ENCODE results near the gene CYP2A13. TPM values are rescaled to one million over a fixed set of nuclear protein-coding genes. Genes with fewer than 3 reads are reported as not detected.
"Not testable (repeated sequence)": the region's sequence is repeated elsewhere in the genome, so short reads cannot be mapped to it uniquely, and the experiment has no call there.

Gene CYP2A13, protein sequence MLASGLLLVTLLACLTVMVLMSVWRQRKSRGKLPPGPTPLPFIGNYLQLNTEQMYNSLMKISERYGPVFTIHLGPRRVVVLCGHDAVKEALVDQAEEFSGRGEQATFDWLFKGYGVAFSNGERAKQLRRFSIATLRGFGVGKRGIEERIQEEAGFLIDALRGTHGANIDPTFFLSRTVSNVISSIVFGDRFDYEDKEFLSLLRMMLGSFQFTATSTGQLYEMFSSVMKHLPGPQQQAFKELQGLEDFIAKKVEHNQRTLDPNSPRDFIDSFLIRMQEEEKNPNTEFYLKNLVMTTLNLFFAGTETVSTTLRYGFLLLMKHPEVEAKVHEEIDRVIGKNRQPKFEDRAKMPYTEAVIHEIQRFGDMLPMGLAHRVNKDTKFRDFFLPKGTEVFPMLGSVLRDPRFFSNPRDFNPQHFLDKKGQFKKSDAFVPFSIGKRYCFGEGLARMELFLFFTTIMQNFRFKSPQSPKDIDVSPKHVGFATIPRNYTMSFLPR
- total RNA-seq (2014; rRNA removed): not detected in 2 replicates
- Bru-seq, nascent RNA: not detected
- not detected for BruChase-seq, experiment 1, labeled RNA remaining after a 6-hour chase
- BruChase-seq, experiment 2, labeled RNA remaining after a 2-hour chase: not detected
- long read RNA-seq: 0 reads

- Histone ChIP-seq H2AFZ (ENCODE audit: low read length) (no peak within 1 kb of the TSS), H3K9me2 (replicated peaks; ENCODE audit: low read length) (no peaks in the 10 kb centered on the region), H3K4me1 (ENCODE audit: insufficient read depth, low read length) (peaks cover 15% of the 10 kb centered on the region), H4K20me1 (ENCODE audit: low read length) (no peaks in the 10 kb centered on the region), H3K4me3 (ENCODE audit: low read length) (no peak within 1 kb of the TSS), H3K27ac (ENCODE audit: low read length) (no peak within 1 kb of the TSS), H3K79me2 (ENCODE audit: low read length) (no peaks in the 10 kb centered on the region), H3K27me3 (ENCODE audit: low read length) (no peaks in the 10 kb centered on the region), H3K36me3 (ENCODE audit: low read depth, low read length) (no peaks in the 10 kb centered on the region), H3F3A (ENCODE audit: low read length, unreplicated experiment) (no peaks in the 10 kb centered on the region), H3K4me2 (ENCODE audit: low read length) (no peak within 1 kb of the TSS), H3K9me3 (ENCODE audit: low read length) (no peaks in the 10 kb centered on the region), H3K9ac (ENCODE audit: low read length) (no peak within 1 kb of the TSS)
- no peak for ATAC-seq
- ChIA-PET CTCF (no interaction called here), POLR2A (ENCODE audit: unreplicated experiment) (no interaction called here)
- no peak for DNase-seq
- TF ChIP-seq, protein P1, sequence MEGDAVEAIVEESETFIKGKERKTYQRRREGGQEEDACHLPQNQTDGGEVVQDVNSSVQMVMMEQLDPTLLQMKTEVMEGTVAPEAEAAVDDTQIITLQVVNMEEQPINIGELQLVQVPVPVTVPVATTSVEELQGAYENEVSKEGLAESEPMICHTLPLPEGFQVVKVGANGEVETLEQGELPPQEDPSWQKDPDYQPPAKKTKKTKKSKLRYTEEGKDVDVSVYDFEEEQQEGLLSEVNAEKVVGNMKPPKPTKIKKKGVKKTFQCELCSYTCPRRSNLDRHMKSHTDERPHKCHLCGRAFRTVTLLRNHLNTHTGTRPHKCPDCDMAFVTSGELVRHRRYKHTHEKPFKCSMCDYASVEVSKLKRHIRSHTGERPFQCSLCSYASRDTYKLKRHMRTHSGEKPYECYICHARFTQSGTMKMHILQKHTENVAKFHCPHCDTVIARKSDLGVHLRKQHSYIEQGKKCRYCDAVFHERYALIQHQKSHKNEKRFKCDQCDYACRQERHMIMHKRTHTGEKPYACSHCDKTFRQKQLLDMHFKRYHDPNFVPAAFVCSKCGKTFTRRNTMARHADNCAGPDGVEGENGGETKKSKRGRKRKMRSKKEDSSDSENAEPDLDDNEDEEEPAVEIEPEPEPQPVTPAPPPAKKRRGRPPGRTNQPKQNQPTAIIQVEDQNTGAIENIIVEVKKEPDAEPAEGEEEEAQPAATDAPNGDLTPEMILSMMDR (conservative IDR thresholded peaks at IDR 0.05; ENCODE audit: low read depth, low read length): no peak
- TF ChIP-seq EZH2 (IDR thresholded peaks at IDR 0.05; ENCODE audit: low read length, unreplicated experiment) (no peak), EZH2phosphoT487 (IDR thresholded peaks at IDR 0.05; ENCODE audit: borderline replicate concordance, low read length) (no peak)
- intact Hi-C loops (cut with micrococcal nuclease): no loop called here
- BruUV-seq (replicated peaks): no TSS peak
Observed at GRCh38 chr19:41088151-41088550, at the start of gene CYP2A13. TSS of gene CYP2A13 (plus strand) at chr19:41088451. CDS start at chr19:41088472, 21 bp downstream.

- Histone ChIP-seq H3K36me3 (ENCODE audit: low read depth, low read length) (no peaks in the 10 kb centered on the region), H3K4me1 (ENCODE audit: insufficient read depth, low read length) (no peaks in the 10 kb centered on the region), H3K4me2 (ENCODE audit: low read length) (no peak overlapping the region), H3F3A (ENCODE audit: low read length, unreplicated experiment) (no peaks in the 10 kb centered on the region), H3K9me3 (ENCODE audit: low read length) (no peaks in the 10 kb centered on the region), H3K27me3 (ENCODE audit: low read length) (no peaks in the 10 kb centered on the region), H3K27ac (ENCODE audit: low read length) (no peak overlapping the region), H3K9me2 (replicated peaks; ENCODE audit: low read length) (no peaks in the 10 kb centered on the region), H3K9ac (ENCODE audit: low read length) (no peak overlapping the region), H4K20me1 (ENCODE audit: low read length) (no peaks in the 10 kb centered on the region), H3K79me2 (ENCODE audit: low read length) (no peaks in the 10 kb centered on the region), H2AFZ (ENCODE audit: low read length) (no peak overlapping the region), H3K4me3 (ENCODE audit: low read length) (no peak overlapping the region)
- ChIA-PET POLR2A (ENCODE audit: unreplicated experiment) (no interaction called here), CTCF (no interaction called here)
- intact Hi-C loops (cut with micrococcal nuclease): no loop called here
- TF ChIP-seq EZH2 (IDR thresholded peaks at IDR 0.05; ENCODE audit: low read length, unreplicated experiment) (no peak), EZH2phosphoT487 (IDR thresholded peaks at IDR 0.05; ENCODE audit: borderline replicate concordance, low read length) (no peak)
- TF ChIP-seq, protein P1 (conservative IDR thresholded peaks at IDR 0.05; ENCODE audit: low read depth, low read length): no peak
- DNase-seq: no peak
- BruUV-seq (replicated peaks): no TSS peak
- ATAC-seq: no peak
Observed at GRCh38 chr19:41039806-41040205, 48.4 kb upstream of the CYP2A13 start.

- H4K20me1 ChIP-seq (ENCODE audit: low read length); intact Hi-C loops (cut with micrococcal nuclease); H3K27me3 ChIP-seq (ENCODE audit: low read length); H3F3A ChIP-seq (ENCODE audit: low read length, unreplicated experiment); POLR2A ChIA-PET (ENCODE audit: unreplicated experiment); H2AFZ ChIP-seq (ENCODE audit: low read length); H3K36me3 ChIP-seq (ENCODE audit: low read depth, low read length); H3K4me2 ChIP-seq (ENCODE audit: low read length); H3K9me3 ChIP-seq (ENCODE audit: low read length); H3K9me2 ChIP-seq (replicated peaks; ENCODE audit: low read length); H3K4me3 ChIP-seq (ENCODE audit: low read length); H3K79me2 ChIP-seq (ENCODE audit: low read length); BruUV-seq (replicated peaks); CTCF ChIA-PET; H3K9ac ChIP-seq (ENCODE audit: low read length); H3K4me1 ChIP-seq (ENCODE audit: insufficient read depth, low read length); H3K27ac ChIP-seq (ENCODE audit: low read length): not testable (repeated sequence)
- DNase-seq: peak; percentile 51
- ATAC-seq: peak; percentile 74
Observed at GRCh38 chr19:41045095-41045494, 43.2 kb upstream of the CYP2A13 start.
